ENCODE measurements around the gene RAB11FIP4.

DNA sequence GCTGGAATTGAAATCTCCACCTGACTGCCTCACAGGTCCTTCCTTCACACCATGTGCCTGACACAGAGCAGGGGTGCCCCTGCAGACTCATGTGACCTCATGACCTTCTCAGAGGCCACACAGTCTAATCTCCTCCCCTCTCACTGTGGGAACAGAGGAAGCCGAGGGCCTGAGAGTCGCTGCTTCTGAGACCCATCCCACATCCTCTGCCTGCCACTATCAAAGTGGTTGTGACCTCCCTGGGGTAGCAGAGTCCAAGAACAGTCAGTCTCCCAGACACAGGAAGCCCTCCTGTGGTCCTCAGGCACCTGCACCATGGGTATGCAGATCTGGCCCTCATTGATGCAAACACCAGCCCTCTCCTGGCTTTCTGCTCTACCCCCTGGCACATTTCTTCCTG is 78.5 kb downstream of the RAB11FIP4 start:
- TF ChIP-seq TEAD4 (CRISPR knock-in tag; IDR thresholded peaks at IDR 0.05), result no peak
- peak; percentile 60 for TF ChIP-seq USF2 (CRISPR knock-in tag; IDR thresholded peaks at IDR 0.05)
- TF ChIP-seq, protein P1, sequence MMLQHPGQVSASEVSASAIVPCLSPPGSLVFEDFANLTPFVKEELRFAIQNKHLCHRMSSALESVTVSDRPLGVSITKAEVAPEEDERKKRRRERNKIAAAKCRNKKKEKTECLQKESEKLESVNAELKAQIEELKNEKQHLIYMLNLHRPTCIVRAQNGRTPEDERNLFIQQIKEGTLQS (CRISPR knock-in tag; conservative IDR thresholded peaks at IDR 0.05), result no peak
- no peak for TF ChIP-seq RELA (CRISPR knock-in tag; IDR thresholded peaks at IDR 0.05; ENCODE audit: borderline replicate concordance)

All from WTC11 (cell line).